Measurements from ENCODE around the gene COX10.

- TF ChIP-seq CTCF (optimal IDR thresholded peaks at IDR 0.05 in 1 of 3, IDR thresholded peaks at IDR 0.05 in 1 of 3, conservative IDR thresholded peaks at IDR 0.05 in 1 of 3; ENCODE audit: extremely low read depth in 1 of 3, insufficient read depth in 2 of 3, low read length in 3 of 3) = no peak
- no peak for TF ChIP-seq EZH2 (IDR thresholded peaks at IDR 0.05; ENCODE audit: low read length)
These were observed 135.2 kb downstream of the COX10 start for GRCh38 chr17:14204546-14204945.

Data from keratinocyte (primary cell).